NCI-H2029 (cell line): ENCODE data around the gene WDPCP.
"Not testable (repeated sequence)": the region's sequence is repeated elsewhere in the genome, so short reads cannot be mapped to it uniquely, and the experiment has no call there.

Source experiments
- DNase-seq: peaks from one replicate; lab custom pipeline; 2025; lab: John Stamatoyannopoulos, UW

Gene WDPCP

DNA sequence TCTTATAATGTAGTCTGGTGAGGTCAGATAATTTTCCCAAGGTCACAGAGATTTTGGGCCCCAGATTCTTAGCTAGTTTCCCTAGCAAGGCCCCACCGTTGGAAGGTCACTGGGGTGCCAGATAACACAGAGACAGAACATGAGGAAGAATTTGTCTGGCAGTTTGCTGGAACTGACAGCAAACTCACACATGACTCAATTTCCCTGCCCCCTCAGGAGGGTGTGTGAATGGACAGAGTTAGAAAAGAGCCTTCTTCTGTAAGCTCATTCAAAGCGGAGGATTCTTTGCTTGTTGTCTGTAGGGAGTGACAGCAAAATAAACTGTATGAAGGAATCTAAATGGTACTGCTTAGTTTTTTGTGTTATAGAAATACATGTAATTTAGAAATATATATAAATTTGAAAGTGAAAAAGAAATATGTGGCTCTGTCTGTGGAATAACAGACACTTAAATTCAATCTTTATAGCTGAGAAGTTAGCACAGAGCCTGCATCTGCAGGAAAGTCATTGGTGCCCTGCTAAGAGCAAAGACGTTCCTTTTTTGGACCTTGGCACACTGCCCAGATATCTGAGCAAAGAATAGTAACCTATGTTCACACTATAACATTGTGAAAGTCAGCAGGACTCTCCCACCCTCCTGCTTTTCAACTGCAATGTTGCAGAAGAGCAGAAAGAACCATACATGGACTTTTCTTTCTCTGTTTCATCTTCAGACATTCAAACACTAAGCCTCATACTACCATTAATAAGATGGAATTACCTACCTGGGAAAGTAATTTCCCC, 2.5 kb upstream of the WDPCP start:
- DNase-seq = no peak

DNA sequence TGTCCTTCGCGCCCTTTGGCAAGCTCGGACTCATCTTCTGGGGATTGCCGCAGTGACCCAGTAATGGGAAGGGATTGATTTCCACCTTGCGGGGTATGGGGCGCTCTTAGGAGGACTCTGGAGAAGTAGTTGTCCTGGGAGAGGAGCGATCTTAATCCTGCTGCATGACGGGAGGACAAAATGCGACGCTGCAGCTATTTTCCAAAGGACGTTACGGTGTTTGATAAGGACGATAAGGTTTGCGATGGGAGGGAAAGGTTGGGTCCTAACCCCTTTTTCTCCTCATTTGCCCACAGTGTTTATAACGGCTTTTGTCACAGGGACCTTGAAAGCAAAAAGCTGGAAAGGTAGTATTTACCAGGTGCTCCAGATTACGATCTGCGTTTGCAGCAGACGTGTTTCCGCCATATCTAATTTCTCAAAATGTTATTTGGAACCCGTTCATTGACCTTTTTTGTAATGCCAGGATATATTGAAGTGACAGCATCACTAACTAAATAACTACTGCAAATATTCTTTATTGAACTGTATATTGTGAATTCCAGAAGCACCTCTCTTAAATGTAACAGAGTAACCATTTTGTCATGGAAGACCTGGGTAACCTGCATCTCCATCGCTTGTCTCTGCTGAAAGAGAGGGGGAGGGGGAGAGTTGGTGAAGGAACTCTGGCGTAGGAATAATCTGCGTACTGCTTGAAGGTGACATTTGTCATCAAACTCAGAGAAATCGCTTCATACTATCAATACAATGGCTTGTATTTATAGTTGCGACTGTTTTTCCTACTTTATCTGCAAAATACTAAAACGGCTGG, 1.1 kb upstream of the WDPCP start:
- peak; percentile 7 for DNase-seq

DNA sequence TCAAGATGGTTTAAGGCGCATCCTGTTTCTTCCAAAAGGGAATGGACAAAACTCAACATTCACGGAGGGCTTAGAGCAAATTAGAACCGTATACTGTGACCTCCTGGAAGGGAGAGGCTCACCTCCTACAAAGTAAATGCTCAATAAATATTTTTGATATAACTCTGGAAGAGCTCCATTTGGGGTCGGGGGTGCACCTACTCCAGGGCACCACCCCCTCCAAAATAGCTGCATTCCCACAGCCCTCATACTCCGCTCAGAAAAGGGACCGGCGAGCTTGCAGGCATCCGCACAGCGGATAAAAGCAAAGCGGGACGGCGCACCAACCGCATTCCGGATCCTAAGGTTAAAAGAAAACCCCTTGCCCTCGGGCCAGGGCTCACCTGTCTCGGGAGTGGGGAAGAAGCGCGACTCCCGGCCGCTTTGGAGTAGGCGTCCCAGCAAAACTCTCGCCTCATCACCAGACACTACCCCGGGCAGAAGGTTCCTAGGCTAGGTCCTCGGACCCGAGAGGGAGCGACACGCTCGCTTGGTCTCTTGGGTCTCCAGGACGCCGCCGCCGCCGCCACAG, 378 bp downstream of the WDPCP start:
- no peak for DNase-seq

DNA sequence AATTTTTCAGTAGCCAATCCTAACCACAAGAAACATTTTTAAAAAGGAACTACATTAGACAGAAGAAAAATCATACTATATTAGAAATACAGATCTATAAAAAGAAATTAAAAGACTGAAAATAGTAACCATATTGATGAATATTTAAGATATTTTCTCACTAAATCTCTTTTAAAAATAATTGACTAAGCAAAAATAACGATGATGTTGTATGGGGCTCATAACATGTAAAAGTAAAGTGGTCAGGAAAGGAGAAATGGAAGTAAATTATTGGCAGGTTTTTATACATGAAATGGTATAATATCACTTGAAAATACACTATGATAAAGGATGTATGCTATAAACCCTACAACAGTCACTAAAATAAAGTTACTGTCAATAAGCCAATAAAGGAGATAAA, 5.4 kb downstream of the WDPCP start:
- DNase-seq = no peak

DNA sequence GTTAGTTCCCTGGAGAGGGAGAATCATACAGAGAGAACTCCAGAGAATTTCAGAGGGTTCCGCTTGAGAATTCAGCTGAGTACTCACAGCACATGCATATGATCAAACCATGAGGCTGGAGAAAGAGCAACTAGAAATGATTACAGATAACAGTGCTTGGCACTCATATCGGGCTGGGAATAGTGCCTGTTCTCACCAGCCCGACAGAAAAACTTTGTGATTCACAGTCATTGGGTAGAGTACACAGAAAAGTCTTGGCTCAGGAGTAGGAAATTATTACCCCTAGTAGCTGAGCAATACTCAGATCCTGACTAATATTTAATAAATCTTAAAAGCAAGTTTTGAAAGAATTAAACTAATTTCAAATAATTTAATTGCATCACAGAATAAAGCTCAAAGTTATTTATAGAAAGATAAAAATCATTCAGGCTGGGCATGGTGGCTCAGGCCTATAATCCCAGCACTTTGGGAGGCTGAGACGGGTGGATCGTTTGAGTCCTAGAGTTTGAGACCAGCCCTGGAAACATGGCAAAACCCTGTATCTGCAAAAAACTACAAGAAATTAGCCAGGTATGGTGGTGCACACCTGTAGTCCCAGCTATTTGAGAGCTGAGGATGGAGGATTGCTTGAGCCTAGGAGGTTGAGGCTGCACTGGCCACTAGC, 6.8 kb downstream of the WDPCP start:
- no peak for DNase-seq

DNA sequence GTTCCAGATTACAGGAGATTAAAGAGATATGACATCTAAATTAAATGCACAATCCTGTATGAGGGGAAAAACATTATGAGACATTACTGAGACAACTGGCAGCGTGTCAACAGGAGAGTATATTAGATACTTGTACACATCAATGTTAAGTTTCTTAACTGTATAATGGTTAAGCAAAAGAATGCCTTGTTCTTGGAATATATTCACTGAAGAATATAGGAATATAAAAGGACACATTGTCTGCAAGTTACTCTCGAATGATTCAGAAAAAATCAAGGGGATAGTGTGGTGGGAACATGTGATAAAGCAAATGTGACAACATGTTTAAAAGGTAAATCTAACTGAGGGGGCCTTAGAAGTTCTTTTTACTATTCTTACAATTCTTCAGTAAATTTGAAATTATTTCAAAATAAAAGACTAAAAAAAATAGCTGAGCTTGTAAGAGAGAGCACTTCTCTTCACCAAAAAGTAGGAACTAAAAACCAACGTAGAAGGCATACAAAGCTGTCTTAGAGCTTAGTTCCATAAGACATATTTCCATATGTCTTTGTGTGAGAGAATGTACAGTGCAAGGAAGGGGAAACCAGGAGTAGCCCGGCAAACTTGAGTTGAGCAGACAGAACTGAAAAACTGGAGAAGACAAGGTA, 7.5 kb downstream of the WDPCP start:
- DNase-seq = no peak

DNA sequence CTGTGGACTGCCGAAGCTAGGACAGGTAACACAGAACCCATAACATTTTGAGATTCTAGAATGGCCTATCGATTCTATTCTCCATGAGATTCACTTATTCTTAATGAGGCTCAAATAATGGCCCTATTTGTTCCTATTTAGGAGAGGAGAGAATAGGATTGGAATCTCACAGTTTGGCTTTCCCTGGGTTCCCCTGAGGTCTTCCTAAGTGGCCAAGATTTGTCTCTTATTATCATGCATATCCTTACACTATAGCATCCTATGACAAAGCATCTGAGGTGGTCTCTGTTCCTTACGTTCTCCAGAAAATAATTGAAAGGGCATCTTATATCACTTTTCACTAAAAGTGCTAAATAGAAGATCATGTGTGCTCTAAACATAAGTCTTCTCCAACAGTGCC, 9.5 kb downstream of the WDPCP start:
- DNase-seq = no peak

DNA sequence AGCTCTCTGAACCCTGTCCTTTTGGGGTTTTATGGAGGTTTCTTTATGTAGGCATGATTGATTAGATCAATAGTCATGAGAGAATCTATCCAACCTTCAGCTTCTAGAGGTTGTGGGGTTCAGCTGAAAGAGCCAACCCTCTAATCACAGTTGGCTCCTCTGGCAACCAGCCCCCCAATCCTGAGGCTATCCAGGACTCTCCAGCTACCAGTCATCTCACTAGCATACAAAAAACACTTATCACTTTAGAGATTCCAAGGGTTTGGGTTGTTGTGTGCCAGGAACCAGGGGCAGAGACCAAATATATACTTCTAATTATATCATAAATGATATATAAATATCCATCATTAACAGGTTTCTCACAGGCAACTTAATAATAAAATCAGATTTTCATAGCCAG, 11.7 kb downstream of the WDPCP start:
- no peak for DNase-seq

DNA sequence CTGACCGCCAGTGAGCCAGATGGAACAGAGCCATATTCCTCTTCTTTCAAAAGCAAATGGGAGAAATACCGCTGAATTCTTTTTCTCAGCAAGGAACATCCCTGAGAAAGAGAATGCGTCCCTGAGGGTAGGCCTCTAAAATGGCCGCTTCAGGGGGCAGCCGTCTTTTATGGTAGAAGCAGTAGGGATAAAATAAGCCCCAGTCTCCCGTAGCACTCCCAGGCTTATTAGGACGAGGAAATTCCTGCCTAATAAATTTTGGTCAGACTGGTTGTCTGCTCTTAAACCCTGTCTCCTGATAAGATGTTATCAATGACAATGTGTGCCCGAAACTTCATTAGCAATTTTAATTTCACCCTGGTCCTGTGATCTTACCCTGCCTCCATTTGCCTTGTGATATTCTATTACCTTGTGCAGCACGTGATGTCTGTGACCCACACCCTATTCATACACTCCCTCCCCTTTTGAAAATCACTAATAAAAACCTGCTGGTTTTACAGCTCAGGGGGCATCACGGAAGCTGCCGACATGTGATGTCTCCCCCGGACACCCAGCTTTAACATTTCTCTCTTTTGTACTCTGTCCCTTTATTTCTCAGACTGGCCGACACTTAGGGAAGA, 14.4 kb downstream of the WDPCP start:
- not testable (repeated sequence) for DNase-seq

DNA sequence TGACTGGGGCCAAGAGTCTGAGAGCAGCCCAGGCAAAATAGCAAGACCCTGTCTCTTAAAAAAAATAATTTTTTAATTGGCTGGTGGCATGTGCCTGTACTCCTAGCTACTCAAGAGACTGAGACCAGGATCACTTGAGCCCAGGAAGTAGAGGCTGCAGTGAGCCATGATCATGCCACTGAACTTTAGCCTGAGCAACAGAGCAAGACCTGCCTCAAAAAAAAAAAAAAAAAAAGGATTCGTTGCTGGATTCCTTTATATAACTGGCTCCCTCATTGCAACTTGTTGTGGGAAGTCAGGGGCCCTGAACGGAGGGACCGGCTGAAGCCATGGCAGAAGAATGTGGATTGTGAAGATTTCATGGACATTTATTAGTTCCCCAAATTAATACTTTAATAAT, 15.3 kb downstream of the WDPCP start:
- DNase-seq = not testable (repeated sequence)

DNA sequence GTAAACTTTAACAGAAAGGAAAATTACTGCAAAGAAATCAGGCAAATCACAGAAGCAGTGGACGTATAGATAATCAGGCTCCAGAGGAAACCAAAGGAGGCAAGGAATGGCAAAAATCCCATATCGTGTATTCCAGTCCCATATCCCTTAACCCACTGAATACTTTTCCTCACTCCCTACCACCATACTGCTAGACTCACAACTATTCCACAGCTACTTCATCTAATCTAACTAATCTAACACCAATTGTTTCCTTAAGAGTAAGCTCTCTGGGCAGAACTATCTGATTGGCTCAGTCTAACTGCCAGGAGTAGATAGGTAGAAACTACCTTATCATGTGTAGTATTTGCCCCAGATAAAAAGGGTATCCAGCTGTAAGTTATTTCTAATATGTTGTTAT, 16.3 kb downstream of the WDPCP start:
- DNase-seq = no peak

DNA sequence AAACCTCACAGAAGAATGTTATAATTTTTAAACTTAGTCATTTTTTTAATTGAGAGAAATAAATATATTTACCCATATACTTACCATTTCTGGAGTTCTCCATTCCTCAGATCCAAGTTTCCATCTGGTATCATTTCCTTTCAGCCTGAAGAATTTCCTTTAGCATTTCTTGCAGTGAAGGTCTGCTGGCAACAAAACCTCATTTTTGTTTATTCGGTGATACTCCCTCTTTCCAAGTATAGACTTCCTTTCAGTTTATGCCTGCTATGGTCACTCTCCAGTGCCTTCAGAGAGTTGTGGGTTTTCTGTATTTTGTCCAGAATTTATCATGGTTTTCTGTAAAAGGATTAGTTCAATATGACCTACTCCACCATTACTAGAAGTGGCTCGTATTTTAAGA, 17.0 kb downstream of the WDPCP start:
- no peak for DNase-seq

DNA sequence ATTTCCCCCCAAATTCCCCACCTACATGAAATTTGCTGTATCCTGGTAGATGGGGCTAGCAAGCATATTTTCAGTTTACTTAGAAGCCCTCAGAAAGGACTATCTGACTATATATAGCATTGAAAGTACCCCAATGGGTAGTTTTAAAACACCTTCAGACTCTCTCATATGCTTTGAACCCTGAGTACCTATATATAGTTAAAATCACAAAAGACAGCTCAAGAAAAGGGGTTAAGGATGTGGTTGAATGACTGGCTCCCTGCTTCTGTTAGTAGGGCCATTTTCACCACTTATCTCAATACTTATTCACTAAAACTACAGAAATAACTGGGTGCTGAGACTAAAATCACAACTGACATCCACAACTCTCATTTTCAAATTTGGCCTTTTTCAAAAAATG, 18.5 kb downstream of the WDPCP start:
- no peak for DNase-seq

DNA sequence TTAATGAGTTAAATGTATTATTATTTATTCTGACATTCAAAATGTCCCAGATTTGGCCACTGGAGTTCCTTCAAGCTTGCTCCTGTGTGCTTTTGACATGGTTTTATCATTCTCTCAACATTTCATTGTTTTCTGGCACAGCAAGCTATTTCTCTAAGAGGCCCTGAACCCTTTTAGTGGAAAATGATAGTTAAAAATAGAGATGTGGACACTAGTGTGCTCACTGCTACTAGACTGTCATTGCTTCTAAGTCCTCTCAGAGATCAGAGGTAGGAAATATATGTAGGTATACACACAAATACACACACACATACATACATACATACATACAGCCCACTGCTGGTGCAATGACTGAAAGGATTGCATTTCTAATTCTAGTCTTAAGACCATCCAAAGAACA, 25.5 kb downstream of the WDPCP start:
- no peak for DNase-seq

DNA sequence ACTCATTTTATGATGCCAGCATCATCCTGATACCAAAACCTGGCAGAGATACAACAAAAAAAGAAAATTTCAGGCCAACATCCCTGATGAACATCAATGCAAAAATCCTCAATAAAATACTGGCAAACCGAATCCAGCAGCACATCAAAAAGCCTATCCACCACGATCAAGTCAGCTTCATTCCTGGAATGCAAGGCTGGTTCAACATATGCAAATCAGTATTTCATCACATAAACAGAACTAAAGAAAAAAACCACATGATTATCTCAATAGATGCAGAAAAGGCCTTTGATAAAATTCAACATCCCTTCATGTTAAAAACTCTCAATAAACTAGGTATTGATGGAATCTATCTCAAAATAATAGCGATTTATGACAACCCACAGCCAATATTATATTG, 29.4 kb downstream of the WDPCP start:
- DNase-seq = not testable (repeated sequence)

DNA sequence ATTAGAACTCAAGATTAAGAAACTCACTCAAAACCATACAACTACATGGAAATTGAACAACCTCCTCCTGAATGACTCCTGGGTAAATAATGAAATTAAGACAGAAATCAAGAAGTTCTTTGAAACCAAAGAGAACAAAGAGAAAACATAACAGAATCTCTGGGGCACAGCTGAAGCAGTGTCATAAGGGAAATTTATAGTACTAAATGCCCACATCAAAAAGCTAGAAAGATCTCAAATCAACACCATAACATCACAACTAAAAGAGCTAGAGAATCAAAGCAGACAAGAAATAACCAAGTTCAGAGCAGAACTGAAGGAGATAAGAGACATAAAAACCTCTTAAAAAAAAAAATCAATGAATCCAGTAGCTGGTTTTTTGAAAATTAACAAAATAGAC, 30.5 kb downstream of the WDPCP start:
- not testable (repeated sequence) for DNase-seq

DNA sequence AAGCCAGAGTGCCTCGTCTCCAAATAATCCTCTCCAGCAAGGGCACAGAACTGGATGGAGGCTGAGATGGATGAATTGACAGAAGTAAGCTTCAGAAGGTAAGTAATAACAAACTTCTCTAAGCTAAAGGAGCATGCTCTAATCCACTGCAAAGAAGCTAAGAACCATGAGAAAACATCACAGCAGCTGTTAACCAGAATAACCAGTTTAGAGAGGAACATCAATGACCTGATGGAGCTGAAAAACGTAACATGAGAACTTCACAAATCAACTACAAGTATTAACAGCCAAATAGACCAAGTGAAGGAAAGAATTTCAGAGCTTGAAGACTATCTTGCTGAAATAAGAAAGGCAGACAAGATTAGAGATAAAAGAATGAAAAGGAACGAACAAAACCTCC, 32.3 kb downstream of the WDPCP start:
- no peak for DNase-seq

DNA sequence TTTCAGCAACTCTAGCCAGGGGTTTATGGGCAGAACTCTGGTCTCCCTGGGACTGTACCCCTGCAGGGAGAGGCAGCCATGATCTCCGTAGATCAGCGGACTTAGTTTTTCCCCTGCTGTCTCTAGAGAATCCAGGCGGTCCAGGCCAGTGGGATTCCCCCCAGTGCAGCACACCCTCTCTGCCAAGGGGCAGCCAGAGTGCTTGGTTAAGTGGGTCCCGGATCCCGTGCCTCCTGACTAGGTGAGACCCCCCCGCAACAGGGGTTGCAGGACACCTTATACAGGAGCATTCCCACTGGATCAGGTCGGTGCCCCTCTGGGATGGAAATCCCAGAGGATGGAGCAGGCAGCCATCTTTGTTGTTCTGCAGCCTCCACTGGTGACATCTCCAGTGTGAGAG, 33.0 kb downstream of the WDPCP start:
- no peak for DNase-seq

DNA sequence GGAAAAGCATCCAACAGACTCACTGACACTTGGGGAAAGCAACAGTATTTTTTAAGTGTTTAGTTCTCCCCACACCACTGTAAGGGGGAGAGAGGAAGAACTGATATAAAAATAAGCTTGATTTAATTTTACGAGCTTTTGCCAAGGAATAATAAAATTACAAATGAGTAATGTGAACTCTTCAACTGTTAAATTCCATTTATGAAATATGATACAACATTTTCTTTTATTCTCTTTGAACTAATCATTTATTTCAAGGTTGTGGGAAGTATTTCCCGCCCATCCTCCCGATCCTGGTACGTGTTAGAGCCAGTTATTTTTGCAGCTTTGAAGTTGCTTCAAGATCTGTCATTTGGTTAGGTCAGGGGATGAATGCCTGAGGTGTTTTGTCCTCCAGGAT, 35.2 kb downstream of the WDPCP start:
- no peak for DNase-seq

DNA sequence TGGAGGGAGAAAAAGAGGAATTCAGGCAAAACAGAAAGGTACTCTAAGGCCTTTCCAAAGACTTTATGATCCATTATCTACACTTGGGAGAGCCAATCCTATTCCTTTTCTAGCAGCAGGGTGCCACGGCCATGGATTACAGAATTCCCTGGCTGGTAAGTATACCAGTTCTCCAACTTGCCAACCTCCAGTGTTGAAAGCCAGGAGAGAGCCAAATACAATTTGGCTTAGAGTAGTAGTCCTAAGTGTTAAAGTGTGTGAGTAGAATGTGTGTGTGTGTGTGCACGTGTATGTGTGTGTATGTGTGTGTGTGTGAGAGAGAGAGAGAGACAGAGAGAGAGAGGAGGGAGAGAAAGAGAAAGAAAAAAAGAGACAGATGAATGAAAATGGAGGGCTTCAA, 43.3 kb downstream of the WDPCP start:
- no peak for DNase-seq

DNA sequence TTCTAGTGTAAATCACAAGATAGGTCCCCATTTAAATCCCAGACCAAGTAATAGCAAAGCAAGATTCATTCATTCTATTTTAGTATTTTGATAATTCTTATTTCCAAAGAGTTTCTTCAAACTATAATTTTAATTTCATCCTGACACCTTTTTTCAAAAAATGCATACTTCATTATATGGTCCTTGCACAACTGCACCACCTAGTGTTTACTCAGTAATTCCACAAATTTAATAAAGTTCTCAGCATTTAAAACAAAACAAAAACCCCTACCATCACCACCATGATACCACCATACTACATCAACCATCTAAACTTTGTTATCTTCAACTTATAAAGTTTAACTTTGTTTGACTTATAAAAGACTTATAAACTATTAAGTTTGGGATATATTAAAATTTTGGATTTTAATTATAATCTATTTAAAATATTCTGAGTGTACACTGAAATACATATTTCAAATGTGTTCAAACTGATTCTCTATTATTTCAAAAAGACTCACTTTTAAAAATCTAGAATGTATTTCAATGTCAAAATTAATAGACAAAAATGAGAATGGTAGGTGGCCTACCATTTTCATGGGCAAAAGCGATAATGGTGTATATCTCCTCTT, 44.2 kb downstream of the WDPCP start:
- no peak for DNase-seq
